ENCODE data around the gene TOMM20L.
A peak's percentile ranks its signal among the peaks of the same experiment; 100 is the strongest.

TOMM20L gene

DNA sequence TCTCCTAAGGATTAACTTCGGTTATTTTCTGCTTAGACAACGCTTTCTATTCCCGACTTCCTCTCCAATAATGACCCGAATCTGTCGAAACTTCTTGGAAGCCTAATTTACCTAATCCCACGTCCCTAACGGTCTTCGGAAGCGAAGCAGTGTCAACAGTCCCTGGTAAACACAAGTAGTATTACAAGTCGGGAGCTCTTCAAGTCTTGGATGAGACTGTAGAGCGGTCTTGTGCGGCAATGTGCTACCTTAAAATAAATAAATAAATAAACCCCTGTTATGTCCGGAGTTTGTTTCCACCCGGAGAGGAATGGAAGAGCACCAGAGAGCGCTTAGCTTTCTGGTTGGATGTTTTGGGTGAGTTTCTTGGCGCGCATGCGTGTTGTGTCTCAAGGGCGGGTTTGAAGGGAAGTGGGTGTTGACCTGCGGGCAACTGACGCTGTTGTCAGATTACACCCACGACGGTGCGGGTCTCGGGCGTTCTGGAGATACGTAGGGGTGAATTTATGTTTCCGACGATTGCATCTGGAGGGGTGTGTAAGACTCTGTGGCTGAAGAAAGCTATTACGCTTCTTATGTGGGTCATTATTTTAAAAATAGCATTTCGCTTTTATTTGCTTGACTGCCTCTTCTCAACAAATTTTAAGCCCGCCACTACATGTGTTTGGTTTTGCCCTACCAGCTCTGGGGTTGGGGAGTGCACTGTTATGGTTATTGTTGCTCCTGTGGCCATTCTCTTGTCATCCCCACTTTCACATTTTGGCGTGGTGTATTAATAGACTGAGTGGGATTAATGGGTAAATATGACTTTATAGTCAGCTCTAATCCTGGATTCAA, 31.8 kb downstream of the TOMM20L start, which contains the start of the genes KIAA0586 and TIMM9 (continued):
- TF ChIP-seq, protein P1, sequence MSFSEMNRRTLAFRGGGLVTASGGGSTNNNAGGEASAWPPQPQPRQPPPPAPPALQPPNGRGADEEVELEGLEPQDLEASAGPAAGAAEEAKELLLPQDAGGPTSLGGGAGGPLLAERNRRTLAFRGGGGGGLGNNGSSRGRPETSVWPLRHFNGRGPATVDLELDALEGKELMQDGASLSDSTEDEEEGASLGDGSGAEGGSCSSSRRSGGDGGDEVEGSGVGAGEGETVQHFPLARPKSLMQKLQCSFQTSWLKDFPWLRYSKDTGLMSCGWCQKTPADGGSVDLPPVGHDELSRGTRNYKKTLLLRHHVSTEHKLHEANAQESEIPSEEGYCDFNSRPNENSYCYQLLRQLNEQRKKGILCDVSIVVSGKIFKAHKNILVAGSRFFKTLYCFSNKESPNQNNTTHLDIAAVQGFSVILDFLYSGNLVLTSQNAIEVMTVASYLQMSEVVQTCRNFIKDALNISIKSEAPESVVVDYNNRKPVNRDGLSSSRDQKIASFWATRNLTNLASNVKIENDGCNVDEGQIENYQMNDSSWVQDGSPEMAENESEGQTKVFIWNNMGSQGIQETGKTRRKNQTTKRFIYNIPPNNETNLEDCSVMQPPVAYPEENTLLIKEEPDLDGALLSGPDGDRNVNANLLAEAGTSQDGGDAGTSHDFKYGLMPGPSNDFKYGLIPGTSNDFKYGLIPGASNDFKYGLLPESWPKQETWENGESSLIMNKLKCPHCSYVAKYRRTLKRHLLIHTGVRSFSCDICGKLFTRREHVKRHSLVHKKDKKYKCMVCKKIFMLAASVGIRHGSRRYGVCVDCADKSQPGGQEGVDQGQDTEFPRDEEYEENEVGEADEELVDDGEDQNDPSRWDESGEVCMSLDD (tag by site-specific recombination; IDR thresholded peaks at IDR 0.05), result no peak
- no peak for TF ChIP-seq IKZF3 (tag by site-specific recombination; IDR thresholded peaks at IDR 0.05)
- no peak for TF ChIP-seq ZNF624 (tag by site-specific recombination; IDR thresholded peaks at IDR 0.05)
- TF ChIP-seq BCL11A (tag by site-specific recombination; IDR thresholded peaks at IDR 0.05; ENCODE audit: low read depth), result no peak
- peak; percentile 81 for TF ChIP-seq ZSCAN30 (tag by site-specific recombination; IDR thresholded peaks at IDR 0.05)
- TF ChIP-seq ZNF302 (tag by site-specific recombination; IDR thresholded peaks at IDR 0.05; ENCODE audit: low read depth), result no peak
- no peak for TF ChIP-seq ZFP41 (tag by site-specific recombination; IDR thresholded peaks at IDR 0.05; ENCODE audit: borderline replicate concordance)
- peak; percentile 59; the same call in 1 of the 2 replicates for TF ChIP-seq ZNF664 (tag by site-specific recombination; IDR thresholded peaks at IDR 0.05)
- TF ChIP-seq ZNF311 (tag by site-specific recombination; IDR thresholded peaks at IDR 0.05; ENCODE audit: borderline replicate concordance), result no peak
- no peak for TF ChIP-seq ZNF19 (tag by site-specific recombination; IDR thresholded peaks at IDR 0.05; ENCODE audit: low read depth)
- no peak for TF ChIP-seq ZNF157 (tag by site-specific recombination; IDR thresholded peaks at IDR 0.05)
- TF ChIP-seq ZNF658 (tag by site-specific recombination; IDR thresholded peaks at IDR 0.05), result no peak
- TF ChIP-seq SCRT2 (tag by site-specific recombination; IDR thresholded peaks at IDR 0.05), result 0 out of 2 replicates have a peak, but pooled peaks have one; percentile 12
- peak; percentile 83 for TF ChIP-seq KLF8 (tag by site-specific recombination; IDR thresholded peaks at IDR 0.05)
- peak; percentile 89 for TF ChIP-seq ZNF660 (tag by site-specific recombination; IDR thresholded peaks at IDR 0.05)
- no peak; the same call in 1 of the 2 replicates for TF ChIP-seq ZFP69B (tag by site-specific recombination; IDR thresholded peaks at IDR 0.05)
- TF ChIP-seq SETDB1 (IDR thresholded peaks at IDR 0.05; ENCODE audit: insufficient read length, low read length), result peak; percentile 82
- no peak for TF ChIP-seq ZNF266 (tag by site-specific recombination; IDR thresholded peaks at IDR 0.05; ENCODE audit: low read depth)
- 0 out of 2 replicates have a peak, but pooled peaks have one; percentile 53 for TF ChIP-seq ZFP37 (tag by site-specific recombination; IDR thresholded peaks at IDR 0.05)
- no peak for TF ChIP-seq HOXA7 (CRISPR knock-in tag; IDR thresholded peaks at IDR 0.05; ENCODE audit: borderline replicate concordance)
- TF ChIP-seq, protein P2, sequence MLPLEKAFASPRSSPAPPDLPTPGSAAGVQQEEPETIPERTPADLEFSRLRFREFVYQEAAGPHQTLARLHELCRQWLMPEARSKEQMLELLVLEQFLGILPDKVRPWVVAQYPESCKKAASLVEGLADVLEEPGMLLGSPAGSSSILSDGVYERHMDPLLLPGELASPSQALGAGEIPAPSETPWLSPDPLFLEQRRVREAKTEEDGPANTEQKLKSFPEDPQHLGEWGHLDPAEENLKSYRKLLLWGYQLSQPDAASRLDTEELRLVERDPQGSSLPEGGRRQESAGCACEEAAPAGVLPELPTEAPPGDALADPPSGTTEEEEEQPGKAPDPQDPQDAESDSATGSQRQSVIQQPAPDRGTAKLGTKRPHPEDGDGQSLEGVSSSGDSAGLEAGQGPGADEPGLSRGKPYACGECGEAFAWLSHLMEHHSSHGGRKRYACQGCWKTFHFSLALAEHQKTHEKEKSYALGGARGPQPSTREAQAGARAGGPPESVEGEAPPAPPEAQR (tag by site-specific recombination; IDR thresholded peaks at IDR 0.05), result peak; percentile 66; the same call in 1 of the 2 replicates
- TF ChIP-seq SP2 (tag by site-specific recombination; IDR thresholded peaks at IDR 0.05), result peak; percentile 84
- no peak for TF ChIP-seq ZNF529 (tag by site-specific recombination; IDR thresholded peaks at IDR 0.05; ENCODE audit: insufficient replicate concordance)
- no peak; the same call in 1 of the 2 replicates for TF ChIP-seq ZNF391 (tag by site-specific recombination; IDR thresholded peaks at IDR 0.05; ENCODE audit: borderline replicate concordance, low read depth)
- TF ChIP-seq ZNF488 (tag by site-specific recombination; IDR thresholded peaks at IDR 0.05), result no peak
- TF ChIP-seq ZNF830 (tag by site-specific recombination; IDR thresholded peaks at IDR 0.05; ENCODE audit: low read depth), result no peak
- peak; percentile 88 for TF ChIP-seq TRIM28 (IDR thresholded peaks at IDR 0.05; ENCODE audit: borderline replicate concordance, low read length)
- TF ChIP-seq ZNF777 (tag by site-specific recombination; IDR thresholded peaks at IDR 0.05; ENCODE audit: borderline replicate concordance), result 0 out of 2 replicates have a peak, but pooled peaks have one; percentile 48
- TF ChIP-seq ZNF341 (tag by site-specific recombination; IDR thresholded peaks at IDR 0.05; ENCODE audit: low read depth), result peak; percentile 82
- TF ChIP-seq ZBTB49 (tag by site-specific recombination; IDR thresholded peaks at IDR 0.05; ENCODE audit: low read depth), result no peak
- TF ChIP-seq ZNF514 (tag by site-specific recombination; IDR thresholded peaks at IDR 0.05), result no peak
- peak; percentile 17; the same call in 1 of the 2 replicates for TF ChIP-seq KLF17 (tag by site-specific recombination; IDR thresholded peaks at IDR 0.05)
